GM19397 (cell line): ENCODE measurements around the gene DLX5.

Experiments used
- ATAC-seq: cut with Tn5 transposase; IDR thresholded peaks from one replicate; pipeline ENCODE4 v1.9.1; 2021; ENCODE audit warnings: mild to moderate bottlenecking, moderate library complexity; ENCODE audit not compliant: unreplicated experiment

Gene DLX5

DNA sequence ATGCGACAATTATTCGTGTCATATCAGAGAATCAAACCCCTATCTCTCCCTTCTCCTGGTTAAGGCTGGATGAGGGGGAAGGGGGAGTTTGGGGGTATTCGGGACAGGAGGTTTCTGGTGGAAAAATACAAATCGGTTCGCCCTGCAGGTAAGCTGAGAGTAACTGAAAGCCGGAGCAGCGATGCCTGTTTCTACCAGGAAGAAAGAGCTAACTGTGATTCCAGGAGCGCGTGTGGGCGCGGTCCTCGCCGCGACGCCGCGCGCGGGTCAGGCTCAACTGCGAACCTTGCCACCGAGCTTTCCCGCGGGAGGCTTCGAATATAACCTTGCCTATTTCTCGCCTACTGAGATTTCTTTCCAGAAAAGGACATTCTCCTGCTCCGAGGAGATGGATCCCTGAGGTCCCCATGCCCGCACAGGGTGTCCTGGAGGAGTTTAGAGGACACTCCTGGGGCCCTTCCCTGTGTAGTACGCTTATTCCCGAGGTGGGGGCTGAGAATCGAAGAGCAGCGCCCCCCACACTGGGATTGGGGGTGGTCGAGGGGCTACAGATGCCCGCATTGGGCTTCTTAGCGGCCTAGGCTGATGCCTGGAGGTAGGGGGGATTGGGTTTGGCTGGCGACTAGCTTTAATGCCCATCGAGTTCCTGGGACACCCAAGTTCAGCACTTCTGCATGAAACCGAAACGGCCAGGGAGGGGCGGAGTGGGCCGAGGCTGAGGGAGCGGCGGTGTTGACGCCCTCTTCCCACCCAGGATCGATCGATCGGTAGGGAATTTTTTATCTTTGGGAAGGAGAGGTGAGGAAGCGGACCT, 32.2 kb downstream of the DLX5 start:
- ATAC-seq = no peak

DNA sequence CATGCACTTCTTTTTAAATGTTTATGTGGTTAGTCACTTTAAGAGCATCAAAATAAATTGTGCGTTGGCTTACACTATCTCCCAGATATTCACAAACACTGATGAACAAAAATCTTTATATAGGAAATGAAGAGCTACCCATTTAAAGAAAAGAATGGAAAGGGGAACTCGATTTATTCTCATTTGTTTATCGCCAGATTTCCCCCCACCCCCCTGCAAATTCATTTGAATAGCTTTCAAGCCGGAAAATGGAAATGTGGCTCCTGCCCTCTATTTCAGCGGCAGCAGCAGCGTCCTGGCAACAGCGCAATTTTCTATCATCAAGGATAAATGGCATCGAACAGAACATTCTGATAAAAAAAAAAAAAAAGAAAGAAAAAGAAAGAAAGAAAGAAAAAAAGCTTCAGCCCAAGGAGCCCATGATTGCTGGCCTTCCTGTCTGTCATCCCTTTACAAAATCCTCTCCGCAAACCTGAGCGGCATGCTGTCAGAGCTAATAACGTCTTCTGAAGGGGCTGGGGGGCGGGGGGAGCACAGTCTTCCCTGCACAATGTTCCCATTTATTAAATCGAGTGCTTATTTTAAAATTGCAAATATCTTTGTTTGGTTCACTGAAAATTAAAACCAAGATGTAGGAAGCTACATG, 33.0 kb downstream of the DLX5 start:
- ATAC-seq = no peak

DNA sequence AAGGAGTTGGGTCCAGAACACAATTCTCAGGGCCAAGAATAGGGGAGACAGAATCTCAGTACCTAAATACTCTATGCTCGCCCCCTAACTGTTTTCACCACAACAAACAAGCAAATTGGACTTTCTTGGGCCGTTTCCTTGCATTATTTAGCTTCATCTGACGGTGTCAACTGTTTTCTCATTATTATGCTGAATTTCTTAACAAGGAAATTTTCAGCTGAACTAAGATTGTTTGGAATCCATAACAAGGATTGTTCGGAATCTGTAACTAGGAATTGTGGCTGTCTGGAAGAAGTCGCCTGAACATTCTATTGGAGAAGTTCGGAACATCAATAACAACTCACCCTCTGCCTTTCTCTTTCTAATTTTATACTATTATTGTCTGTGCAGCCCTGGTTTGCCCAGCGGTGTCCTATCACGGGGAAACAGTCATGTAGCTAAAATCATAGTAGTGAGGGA, 34.7 kb downstream of the DLX5 start:
- no peak for ATAC-seq

DNA sequence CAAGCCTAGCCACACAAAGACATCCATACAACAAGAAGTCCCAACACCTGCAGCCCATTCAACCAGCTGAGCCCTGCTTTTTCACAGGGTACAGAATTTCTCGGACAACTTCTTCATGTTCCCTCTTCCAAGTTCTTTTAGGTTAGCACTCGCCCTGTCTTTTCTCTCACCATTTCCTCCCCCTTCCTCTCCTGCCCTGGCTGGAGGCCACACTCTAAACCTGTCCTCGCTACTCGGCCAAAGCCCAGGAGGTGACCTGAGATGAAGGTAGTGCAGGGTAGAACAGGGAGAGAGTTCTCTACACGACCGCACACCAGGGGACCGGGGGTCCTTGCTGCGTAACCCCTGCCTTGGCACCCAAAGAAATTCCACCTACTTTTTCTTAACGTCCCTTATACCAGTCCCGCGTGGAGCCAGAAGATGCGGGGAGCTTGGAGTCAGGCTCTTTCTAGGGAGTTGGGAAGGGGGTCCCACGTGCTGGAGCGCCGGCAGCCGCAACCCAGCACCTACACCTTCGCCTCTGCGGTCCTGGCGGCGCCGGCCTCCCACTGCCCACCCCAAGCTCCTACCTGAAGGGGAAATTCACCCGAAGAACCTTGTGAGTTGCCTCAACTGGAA, 35.3 kb downstream of the DLX5 start:
- ATAC-seq = no peak

DNA sequence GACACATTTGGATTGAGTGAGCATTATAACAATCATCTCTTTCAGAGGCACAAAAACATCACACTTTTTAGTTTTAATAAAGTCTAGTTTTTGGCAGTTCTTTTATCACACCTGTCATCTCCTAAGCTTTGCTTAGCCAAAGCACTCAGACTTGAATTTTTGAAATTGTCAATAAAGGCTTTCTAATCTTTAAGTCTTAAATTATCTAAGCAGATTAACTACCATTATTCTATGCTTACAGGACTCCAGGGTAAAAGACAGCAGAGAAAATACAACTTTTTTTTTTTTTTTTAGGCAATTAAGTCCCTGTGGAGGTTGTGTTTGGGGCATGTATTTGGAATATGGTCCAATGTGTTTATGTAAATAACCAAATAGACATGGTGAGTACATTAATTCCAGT, 36.9 kb downstream of the DLX5 start:
- no peak for ATAC-seq

DNA sequence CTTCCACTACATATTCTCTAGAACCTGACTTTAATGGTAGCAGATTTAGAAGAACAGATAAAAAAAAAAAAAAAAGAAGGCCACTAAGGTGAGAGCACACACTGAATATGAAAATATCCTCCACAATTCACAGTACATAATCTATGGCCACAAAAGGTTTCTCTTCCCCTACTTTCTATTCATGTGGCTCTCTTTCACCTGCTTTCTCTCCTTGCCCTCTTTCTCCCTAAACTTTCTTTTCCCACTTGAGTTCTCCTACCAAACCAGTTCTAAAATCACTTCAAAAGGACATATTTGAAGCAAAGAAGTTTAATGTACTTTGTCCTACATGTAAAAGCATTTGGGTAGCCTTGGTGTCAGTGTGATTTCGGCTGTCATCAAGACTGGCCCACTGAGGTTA, 37.7 kb downstream of the DLX5 start:
- ATAC-seq = no peak

DNA sequence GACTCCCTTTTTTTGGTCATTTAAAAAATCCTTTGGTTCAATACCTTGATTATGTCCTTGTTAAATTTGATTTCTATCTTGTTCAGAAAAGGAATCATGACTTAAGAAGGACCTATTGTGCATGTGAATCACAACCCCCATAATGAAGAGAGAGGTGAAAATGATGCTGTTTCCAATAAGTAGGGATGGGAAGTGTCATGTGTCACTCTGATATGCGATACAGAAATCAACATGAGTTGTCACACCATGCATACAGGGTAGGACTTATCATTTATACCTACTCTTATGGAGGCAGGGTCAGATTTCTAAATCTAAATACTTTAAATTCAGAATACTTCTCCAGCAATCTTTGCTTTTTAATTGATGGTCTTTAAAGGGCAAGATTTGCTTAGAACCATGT, 38.6 kb downstream of the DLX5 start:
- ATAC-seq = no peak

DNA sequence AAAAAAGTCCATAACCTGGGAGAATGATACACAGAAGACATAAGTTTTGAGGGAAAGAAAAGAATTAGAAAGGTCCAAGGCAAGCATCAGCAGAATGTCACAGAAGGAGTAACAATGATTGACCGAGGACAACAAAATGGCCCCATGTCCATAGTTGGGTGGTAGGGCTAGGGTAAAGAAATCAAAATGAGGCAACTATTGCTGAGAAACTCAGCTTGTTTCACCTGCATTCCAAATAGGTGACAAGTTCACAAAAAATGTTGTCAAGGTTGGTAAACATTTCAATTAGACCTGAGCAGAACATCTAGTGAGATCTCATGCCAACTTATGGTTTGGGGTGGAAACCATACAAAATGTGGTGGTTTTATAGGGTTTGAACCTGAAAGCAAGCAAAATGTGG, 42.0 kb downstream of the DLX5 start:
- ATAC-seq = no peak

DNA sequence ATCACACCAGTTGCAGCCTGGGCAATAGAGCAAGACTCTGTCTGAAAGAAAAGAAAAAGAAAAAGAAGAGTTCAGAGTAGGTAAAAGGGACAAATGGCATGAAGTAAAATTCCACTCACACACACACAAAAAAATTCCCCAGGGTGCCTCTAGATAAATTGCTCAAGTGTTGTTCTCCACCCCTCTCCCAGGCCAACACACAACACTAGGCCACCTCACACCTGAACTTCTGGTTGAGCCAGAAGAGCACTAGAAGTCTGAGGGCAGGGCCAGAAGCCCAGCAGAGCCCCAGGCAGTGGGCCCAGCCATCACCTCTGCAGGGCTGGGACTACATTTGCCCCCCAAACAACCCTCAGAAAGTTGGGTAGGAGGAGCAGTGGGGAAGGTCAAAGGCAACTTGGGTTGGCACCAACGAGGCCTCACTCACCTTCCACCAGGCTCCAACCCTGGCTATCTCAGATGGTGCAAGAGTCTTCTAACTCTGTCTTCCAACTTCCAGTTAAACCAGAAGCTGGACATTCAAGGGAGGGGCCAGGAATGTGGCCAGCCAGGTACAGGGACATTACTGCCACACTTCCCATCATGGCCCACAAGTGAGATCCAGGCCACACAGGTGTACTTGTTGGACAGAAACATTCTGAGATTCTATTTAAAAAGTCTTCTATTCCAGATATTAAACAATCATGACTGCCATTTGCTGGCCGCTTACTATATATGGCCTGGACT, 44.9 kb downstream of the DLX5 start:
- no peak for ATAC-seq

DNA sequence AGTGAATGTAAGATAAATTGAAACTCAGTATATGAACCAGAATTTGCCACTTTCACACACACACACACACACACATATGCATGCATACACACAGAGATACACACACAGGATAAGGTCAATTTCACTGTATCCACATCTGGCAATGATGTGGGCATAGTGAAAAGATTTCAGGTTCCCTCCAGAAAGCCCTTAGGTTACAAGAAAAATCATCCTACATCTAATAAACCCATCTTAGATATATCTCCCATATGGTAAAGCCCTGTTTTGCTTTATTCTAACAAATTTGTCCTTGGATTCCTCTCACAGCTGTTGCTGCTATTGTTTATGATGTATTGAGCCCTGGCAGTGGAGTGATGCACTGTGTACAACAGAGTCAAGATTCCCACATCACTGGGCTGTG, 47.2 kb downstream of the DLX5 start:
- ATAC-seq = no peak

DNA sequence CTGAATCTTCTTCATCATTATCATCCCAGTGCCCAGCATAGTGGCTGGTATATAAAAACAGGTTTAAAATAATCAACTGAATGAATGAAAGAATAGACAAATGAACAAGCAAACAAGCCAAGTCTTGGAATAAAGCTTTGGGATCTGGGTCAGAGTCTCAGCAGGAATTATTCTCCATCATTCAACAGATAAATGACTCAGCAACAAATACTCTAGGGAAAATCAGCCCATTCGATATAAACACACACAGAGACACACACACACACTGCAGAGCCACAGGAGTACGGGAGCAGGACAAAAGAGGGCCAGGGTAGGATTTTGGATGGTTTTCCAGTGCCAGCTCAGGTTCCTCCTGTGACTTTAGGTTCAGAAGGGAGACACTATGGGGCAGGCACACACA, 48.5 kb downstream of the DLX5 start:
- ATAC-seq = no peak

DNA sequence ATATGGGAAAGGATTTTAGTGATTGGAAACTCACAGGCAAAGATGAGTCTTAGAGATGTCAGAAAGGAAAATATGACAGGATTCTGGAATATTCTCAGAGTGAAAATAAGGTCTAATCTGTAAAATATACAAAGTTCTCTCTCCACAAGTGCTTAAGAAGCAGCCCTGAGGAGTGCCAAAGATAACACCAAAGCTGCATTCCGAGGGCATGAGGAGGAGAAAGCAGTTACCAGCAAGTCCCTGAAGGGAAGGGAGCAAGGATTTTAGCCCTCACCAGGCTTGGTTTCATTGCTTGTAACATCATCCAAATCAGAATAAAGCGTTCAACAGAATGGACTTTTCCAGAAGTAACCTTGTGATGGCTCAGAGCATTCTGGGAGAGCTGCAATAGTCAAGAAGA, 50.6 kb downstream of the DLX5 start:
- no peak for ATAC-seq

DNA sequence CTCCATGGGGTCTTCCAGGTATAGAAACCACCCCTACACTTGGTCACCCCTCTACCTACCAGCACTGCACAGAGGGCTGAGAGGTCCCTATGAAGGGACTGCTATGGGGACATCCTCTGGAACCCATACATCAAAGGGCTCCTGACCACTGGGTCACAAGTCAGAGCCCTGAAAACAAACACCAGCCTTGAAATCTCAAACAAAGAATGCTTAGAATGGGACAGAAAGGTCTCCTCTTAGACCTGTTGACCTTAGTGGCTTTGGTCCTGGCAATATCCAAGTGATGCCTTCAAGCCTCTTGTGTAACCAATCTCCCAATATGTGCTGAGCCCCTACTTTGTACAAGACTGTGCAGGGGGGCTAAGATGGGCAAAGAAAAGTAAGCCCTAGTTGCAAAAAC, 53.9 kb downstream of the DLX5 start:
- no peak for ATAC-seq
